Cardiac fibroblast (primary cell): ENCODE measurements around the gene UBL4B.

Source experiments
- DNase-seq, 2 donors: peaks; one replicate each; pipeline versions ENCODE4 v3.0.0 to v3.0.0-alpha.2; 2010; ENCODE audit warnings: low read depth in 2 of 2
- H3K4me3 ChIP-seq, 2 donors: replicated peaks in 1 of 2; 1 replicate in 1 of 2; 2 replicates in 1 of 2; pipeline ENCODE4 v1.5.1; 2011; ENCODE audit warnings: low read depth in 2 of 2, low read length in 2 of 2, mild to moderate bottlenecking in 2 of 2, moderate library complexity in 1 of 2
- TF ChIP-seq, protein P1 (sequence below): IDR thresholded peaks from one replicate; pipeline ENCODE4 v1.5.1; 2011; ENCODE audit warnings: low read depth, mild to moderate bottlenecking, low read length, inconsistent platforms

The UBL4B gene

DNA sequence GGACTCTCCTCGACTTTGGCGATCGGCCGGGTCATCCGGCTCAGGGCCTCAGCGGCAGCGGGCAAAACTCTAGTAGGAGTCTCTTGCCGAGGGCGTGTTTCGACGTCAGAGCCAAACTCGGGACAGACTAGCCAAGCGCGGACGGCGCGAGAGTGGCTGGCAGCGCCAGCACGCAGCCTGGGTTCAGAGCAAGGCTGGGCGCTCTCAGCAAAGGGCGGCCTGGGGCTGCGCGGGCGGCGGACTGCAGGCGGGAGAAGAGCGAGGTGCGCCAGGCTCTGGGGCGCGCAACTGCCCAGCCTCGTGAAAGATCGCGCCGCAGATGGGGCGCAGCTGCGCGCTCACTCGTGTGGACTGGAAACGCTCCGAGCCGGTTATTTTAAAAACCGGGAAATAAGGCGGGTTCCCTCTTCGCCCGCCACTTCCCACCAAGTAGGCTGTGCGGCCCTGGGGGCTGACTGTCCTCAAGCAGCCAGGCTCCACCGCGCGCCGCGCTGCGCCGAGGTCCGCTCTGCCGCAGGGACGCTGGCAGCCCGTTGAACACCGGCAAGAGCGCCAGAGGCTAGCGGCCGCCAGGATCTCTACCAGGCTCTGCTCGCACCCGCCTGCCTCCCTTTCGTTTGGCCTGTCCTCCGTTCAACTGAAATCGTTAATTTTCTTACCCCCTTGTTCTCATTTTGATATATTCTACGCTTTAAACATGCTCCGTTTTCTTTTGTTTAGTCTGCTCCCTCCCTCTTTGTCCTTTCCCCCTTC lies 44.2 kb upstream of the UBL4B start:
- DNase-seq, result no peak
- H3K4me3 ChIP-seq, result no peak overlapping the region
- TF ChIP-seq, protein P1, sequence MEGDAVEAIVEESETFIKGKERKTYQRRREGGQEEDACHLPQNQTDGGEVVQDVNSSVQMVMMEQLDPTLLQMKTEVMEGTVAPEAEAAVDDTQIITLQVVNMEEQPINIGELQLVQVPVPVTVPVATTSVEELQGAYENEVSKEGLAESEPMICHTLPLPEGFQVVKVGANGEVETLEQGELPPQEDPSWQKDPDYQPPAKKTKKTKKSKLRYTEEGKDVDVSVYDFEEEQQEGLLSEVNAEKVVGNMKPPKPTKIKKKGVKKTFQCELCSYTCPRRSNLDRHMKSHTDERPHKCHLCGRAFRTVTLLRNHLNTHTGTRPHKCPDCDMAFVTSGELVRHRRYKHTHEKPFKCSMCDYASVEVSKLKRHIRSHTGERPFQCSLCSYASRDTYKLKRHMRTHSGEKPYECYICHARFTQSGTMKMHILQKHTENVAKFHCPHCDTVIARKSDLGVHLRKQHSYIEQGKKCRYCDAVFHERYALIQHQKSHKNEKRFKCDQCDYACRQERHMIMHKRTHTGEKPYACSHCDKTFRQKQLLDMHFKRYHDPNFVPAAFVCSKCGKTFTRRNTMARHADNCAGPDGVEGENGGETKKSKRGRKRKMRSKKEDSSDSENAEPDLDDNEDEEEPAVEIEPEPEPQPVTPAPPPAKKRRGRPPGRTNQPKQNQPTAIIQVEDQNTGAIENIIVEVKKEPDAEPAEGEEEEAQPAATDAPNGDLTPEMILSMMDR, result no peak

DNA sequence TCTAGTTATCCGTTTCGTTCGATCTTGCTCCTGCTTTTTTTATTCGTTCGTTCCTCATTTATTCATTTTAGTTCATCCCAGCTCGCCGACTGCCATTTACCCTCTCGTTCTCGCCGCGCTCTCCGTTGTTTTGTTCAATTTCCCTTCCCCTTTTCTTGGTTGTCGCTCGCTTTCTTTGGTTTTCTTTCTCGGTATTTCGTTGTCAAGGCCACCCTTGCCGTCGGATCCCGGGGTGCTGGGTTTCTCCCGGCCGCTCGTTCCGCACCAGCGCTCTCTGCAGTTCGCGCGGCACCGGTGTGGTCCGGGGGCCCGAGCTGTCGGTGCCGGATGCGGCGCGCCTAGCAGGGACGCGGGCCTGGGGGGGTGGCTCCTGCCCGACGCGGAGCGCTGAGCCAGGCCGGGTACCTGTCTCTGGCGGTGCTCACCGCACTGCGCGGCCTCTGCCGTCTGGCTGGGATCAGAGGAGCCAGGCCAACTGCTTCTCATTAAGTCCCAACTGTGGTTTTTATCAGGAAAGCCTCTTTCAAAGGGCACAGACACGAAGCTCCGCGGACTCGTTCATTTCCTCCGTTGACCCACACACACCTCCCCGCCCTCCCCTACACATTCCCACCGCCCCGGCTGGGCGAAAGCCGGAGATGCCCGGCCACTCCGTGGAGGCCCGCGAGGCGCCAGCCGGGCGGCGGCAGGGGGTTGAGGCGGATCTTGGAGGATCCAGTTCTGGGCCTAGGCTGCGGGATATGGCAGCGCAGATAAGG lies 43.4 kb upstream of the UBL4B start:
- TF ChIP-seq, protein P1, result no peak
- no peak for DNase-seq
- H3K4me3 ChIP-seq, result no peak overlapping the region

DNA sequence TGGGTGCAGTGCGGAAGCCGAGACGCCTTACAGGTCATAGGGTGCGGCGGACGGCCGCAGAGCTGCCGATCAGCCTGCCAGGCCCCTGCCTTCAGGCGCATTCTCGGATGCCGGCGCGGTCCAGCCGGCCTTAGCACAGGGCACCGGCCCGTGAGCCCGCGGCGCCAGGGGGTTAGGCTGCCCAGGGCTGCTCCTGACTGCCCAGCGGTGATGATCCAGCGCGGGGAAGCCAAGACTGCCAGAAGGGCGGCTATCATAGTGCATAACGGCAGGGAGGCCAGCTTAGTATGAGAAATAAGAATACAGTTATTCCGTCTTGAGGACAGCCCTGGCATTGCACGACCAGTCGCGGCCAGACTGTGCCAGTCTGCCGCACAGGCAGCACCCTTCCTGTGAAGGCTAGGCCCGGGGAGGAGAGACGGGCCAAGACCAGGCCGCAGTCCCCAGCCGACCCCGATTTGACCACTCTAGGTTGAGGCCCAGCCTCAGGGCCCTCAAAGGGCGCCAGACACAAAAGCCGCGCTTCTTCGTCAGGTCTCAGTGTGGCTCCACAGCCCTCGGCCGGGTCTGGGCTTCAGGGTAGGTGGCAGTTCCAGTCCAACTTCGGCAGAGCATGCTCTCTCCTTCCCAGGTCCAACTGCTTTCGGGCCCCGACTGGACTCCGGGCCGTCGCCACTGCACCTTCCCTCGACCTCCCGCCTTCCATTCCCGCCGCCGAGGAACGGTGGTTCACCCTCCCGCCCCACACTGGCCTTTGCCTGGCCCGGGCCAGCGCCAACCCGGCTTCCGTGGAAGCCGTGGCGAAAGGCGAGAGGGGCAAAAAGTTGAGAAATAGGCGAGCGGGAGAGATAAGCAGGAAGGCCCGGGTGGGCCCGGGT lies 42.6 kb upstream of the UBL4B start:
- no peak for DNase-seq
- TF ChIP-seq, protein P1, result no peak
- no peak overlapping the region for H3K4me3 ChIP-seq

DNA sequence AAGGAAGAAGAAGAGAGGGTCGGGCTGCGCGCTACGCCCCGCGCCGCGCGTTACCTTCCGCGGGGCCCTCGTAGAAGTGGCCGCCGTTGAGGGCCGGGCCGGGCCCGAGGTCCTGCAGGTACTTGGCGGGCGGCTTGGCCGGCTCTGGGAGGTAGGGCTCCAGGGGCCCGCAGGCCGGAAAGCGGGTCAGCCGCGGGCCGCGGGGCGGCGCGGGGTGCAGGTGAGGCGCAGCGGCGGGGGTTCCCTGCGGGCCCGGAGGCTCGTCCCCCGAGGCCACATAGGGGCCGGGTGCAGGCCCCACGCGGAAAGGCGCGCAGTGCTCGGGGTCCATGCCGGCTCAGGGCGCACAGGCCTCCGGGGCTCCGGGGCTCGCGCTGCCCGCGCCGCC lies 42.0 kb upstream of the UBL4B start:
- no peak for DNase-seq
- H3K4me3 ChIP-seq, result no peak overlapping the region
- TF ChIP-seq, protein P1, result no peak

DNA sequence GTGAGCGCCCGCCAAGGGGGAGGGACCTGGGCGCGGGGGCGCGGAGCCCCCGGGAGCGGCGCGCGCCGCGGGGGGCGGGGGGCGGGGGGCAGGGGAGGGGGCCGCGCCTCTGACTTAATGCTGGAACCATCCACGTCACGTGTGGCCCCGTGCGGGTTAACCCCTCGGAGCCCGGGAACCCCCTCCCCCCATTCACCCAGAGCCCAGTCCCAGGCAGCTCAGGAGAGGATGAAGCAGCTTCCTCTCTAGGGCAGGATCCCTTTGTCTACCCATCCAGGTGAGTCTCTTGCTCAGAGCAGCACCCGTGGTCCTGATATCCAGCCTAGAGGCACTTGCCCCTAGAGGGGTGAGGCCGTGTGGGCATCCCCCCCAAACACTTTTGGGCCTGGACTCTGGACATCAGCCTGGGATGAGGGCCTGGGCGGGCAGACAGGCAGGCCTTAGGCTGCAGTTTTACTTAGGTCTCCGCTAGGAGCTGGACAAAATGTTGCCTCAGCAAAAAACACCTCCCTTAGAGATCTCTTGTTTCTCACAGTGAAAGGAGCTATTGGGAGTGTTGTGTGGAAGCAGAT lies 41.5 kb upstream of the UBL4B start, which contains the start of gene ALX3:
TSS of gene ALX3 (minus strand) at position 2 of the 572 bp plus-strand sequence. CDS start 60 bp downstream, outside the sequence.
- H3K4me3 ChIP-seq, result no peak within 1 kb of the TSS
- DNase-seq, result no peak
- TF ChIP-seq, protein P1, result no peak

DNA sequence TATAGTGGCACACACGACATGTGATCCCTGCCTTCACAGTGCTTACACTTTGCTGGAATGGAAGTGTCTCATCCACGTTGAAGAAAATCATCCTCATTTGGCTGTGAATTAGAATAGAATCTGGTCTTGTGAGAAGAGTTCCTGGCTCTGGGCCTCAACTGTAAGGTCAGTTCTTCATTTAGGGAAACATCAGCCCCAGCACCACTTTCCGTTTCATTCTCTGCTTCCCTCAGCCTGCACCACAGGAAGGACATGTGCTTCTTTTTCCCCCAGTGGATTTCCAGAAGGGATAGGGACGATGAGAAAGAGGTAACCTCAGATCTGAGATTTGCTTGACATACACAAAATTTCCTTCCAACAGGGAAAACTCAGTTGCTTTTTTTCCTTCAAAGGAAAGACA lies 38.1 kb upstream of the UBL4B start:
- TF ChIP-seq, protein P1, result no peak
- DNase-seq, result no peak

More for the DNA sequence above, 38.1 kb upstream of the UBL4B start:
- H3K4me3 ChIP-seq, result no peak overlapping the region
